H1 (cell line): ENCODE results near the gene HMX1. TPM values are rescaled to one million over a fixed set of nuclear protein-coding genes. Genes with fewer than 3 reads are reported as not detected.

Source experiments
- CTCF ChIA-PET: fragments of 300-600 bp; sonication (Branson Sonifier 250); formaldehyde crosslinking; loops from one replicate; lab custom pipeline; 2021; ENCODE audit not compliant: partially characterized antibody; lab: Charles Lee
- POLR2A ChIA-PET: fragments of 300-600 bp; sonication (Branson Sonifier 250); formaldehyde crosslinking; loops from one replicate; lab custom pipeline; 2021; ENCODE audit warnings: inconsistent platforms; ENCODE audit not compliant: partially characterized antibody; lab: Charles Lee
- DNase-seq, 2 experiments: peaks; one replicate each; pipeline versions ENCODE4 v3.0.0 to v3.0.0-alpha.2; 2010 to 2022; ENCODE audit warnings: low spot score in 2 of 2, low read depth in 1 of 2, mixed read lengths in 1 of 2
- FAIRE-seq: peaks from 2 replicates; lab custom pipeline; 2011; peaks lifted over from hg19 to GRCh38; lab: Jason Lieb, UNC
- H2AFZ ChIP-seq: 2 replicates; pipeline ENCODE4 v1.8.1; 2012; ENCODE audit warnings: low read length, inconsistent platforms
- H2AK5ac ChIP-seq: 2 replicates; pipeline ENCODE4 v1.6.1; 2013; ENCODE audit warnings: low read depth, low read length
- H2BK120ac ChIP-seq: replicated peaks from 2 replicates; pipeline ENCODE3; 2013; ENCODE audit warnings: low read depth, low read length, inconsistent platforms
- H2BK12ac ChIP-seq: 2 replicates; pipeline ENCODE4 v1.6.1; 2013; ENCODE audit warnings: low read depth, low read length
- H2BK15ac ChIP-seq: 2 replicates; pipeline ENCODE4 v1.6.1; 2013; ENCODE audit warnings: low read length
- H2BK20ac ChIP-seq: 2 replicates; pipeline ENCODE4 v1.6.1; 2013; ENCODE audit warnings: low read length
- H2BK5ac ChIP-seq: 2 replicates; pipeline ENCODE4 v1.6.1; 2013; ENCODE audit warnings: low read depth, low read length
- H3K14ac ChIP-seq: 2 replicates; pipeline ENCODE4 v1.6.1; 2013; ENCODE audit warnings: inconsistent platforms; ENCODE audit not compliant: insufficient read length
- H3K18ac ChIP-seq: 2 replicates; pipeline ENCODE4 v1.6.1; 2013; ENCODE audit warnings: low read length; ENCODE audit errors: extremely low read depth
- H3K23ac ChIP-seq: 2 replicates; pipeline ENCODE4 v1.6.1; 2013; ENCODE audit warnings: inconsistent platforms; ENCODE audit not compliant: insufficient read length
- H3K23me2 ChIP-seq: 2 replicates; pipeline ENCODE4 v1.6.1; 2013; ENCODE audit warnings: low read depth, low read length
- H3K27ac ChIP-seq: 2 replicates; pipeline ENCODE4 v1.6.1; 2011; ENCODE audit warnings: low read depth, low read length, inconsistent platforms
- H3K27me3 ChIP-seq, 4 experiments: replicated peaks in 1 of 4; 1 replicate in 1 of 4; 2 replicates in 3 of 4; pipeline versions ENCODE4 v1.6.1 to v1.8.1; 2011 to 2013; ENCODE audit warnings: low read length in 3 of 4, mild to moderate bottlenecking in 3 of 4, inconsistent platforms in 2 of 4, mixed read lengths in 2 of 4, moderate library complexity in 1 of 4; ENCODE audit not compliant: control insufficient read depth in 3 of 4, insufficient read depth in 3 of 4; ENCODE audit errors: extremely low read depth in 1 of 4
- H3K36me3 ChIP-seq, 4 experiments: 2 replicates each; pipeline versions ENCODE4 v1.6.1 to v1.8.1; 2011 to 2013; ENCODE audit warnings: mild to moderate bottlenecking in 4 of 4, low read length in 3 of 4, moderate library complexity in 2 of 4, control low read depth in 1 of 4, inconsistent platforms in 1 of 4; ENCODE audit not compliant: insufficient read depth in 4 of 4, control insufficient read depth in 2 of 4
- H3K4ac ChIP-seq: replicated peaks from 2 replicates; pipeline ENCODE3; 2013; ENCODE audit warnings: low read length, low read depth, mixed read lengths, inconsistent platforms; ENCODE audit not compliant: insufficient read length
- H3K4me1 ChIP-seq, 4 experiments: replicated peaks in 1 of 4; 1 replicate in 1 of 4; 2 replicates in 3 of 4; pipeline versions ENCODE4 v1.6.1 to v1.8.1; 2011 to 2013; ENCODE audit warnings: low read length in 3 of 4, inconsistent platforms in 2 of 4, mixed read lengths in 1 of 4; ENCODE audit not compliant: insufficient read depth in 4 of 4, control insufficient read depth in 3 of 4
- H3K4me2 ChIP-seq, 2 experiments: 2 replicates each; pipeline versions ENCODE4 v1.6.1 to v1.8.1; 2011 to 2013; ENCODE audit warnings: low read depth in 2 of 2, low read length in 2 of 2, control low read depth in 1 of 2, inconsistent platforms in 1 of 2, mild to moderate bottlenecking in 1 of 2; ENCODE audit not compliant: insufficient read depth in 1 of 2
- H3K4me3 ChIP-seq, 4 experiments: fragments of 200-600, 300-600 bp in 1 of 4; sonication (generic), shearing (Covaris generic), sonication (Bioruptor Twin) in 1 of 4; 2 replicates each; pipeline versions ENCODE4 v1.5.1 to v1.8.1; 2011 to 2016; ENCODE audit warnings: low read length in 4 of 4, low read depth in 3 of 4, control low read depth in 2 of 4, inconsistent platforms in 2 of 4, mild to moderate bottlenecking in 2 of 4, mixed read lengths in 1 of 4, moderate library complexity in 1 of 4; ENCODE audit not compliant: insufficient read depth in 2 of 4; ENCODE audit errors: extremely low read depth in 1 of 4
- H3K56ac ChIP-seq: replicated peaks from 2 replicates; pipeline ENCODE3; 2013; ENCODE audit warnings: low read depth, mild to moderate bottlenecking, mixed read lengths, low read length, inconsistent platforms; ENCODE audit not compliant: insufficient read length
- H3K79me1 ChIP-seq: 2 replicates; pipeline ENCODE4 v1.6.1; 2013; ENCODE audit warnings: low read depth, low read length, control low read depth
- H3K79me2 ChIP-seq, 2 experiments: 2 replicates each; pipeline versions ENCODE4 v1.6.1 to v1.8.1; 2012 to 2013; ENCODE audit warnings: low read length in 2 of 2, mild to moderate bottlenecking in 2 of 2, inconsistent platforms in 1 of 2; ENCODE audit not compliant: insufficient read depth in 2 of 2, control insufficient read depth in 1 of 2
- H3K9ac ChIP-seq, 4 experiments: replicated peaks in 1 of 4; 1 replicate in 1 of 4; 2 replicates in 3 of 4; pipeline versions ENCODE4 v1.6.1 to v1.8.1; 2011 to 2013; ENCODE audit warnings: low read depth in 3 of 4, low read length in 3 of 4, control low read depth in 2 of 4, mild to moderate bottlenecking in 2 of 4, moderate library complexity in 2 of 4, inconsistent platforms in 1 of 4; ENCODE audit errors: extremely low read depth in 1 of 4
- H3K9me3 ChIP-seq, 2 experiments: 2 replicates each; pipeline versions ENCODE4 v1.6.1 to v1.8.1; 2012 to 2013; ENCODE audit warnings: mild to moderate bottlenecking in 2 of 2, moderate library complexity in 2 of 2, control low read depth in 1 of 2, inconsistent platforms in 1 of 2, low read depth in 1 of 2, low read length in 1 of 2, mixed read lengths in 1 of 2; ENCODE audit not compliant: insufficient read depth in 2 of 2
- H4K20me1 ChIP-seq, 2 experiments: replicated peaks in 1 of 2; 2 replicates each; pipeline versions ENCODE3 to v1.8.1; 2011 to 2013; ENCODE audit warnings: inconsistent platforms in 2 of 2, low read length in 2 of 2, mild to moderate bottlenecking in 1 of 2; ENCODE audit not compliant: insufficient read depth in 2 of 2, control insufficient read depth in 1 of 2
- H4K5ac ChIP-seq: 2 replicates; pipeline ENCODE4 v1.6.1; 2013; ENCODE audit warnings: low read length, low read depth, mixed read lengths, inconsistent platforms; ENCODE audit not compliant: insufficient read length
- H4K8ac ChIP-seq: 2 replicates; pipeline ENCODE4 v1.8.0; 2013; ENCODE audit warnings: mild to moderate bottlenecking, moderate library complexity, low read length, inconsistent platforms; ENCODE audit not compliant: insufficient read depth; ENCODE audit errors: extremely low read depth
- H4K91ac ChIP-seq: replicated peaks from 2 replicates; pipeline ENCODE3; 2013; ENCODE audit warnings: low read length, mixed read lengths, inconsistent platforms; ENCODE audit not compliant: insufficient read length
- GABPA ChIP-seq: IDR thresholded peaks from 2 replicates; pipeline ENCODE4 v1.6.1; 2011; ENCODE audit warnings: mild to moderate bottlenecking, low read length, moderate library complexity, borderline replicate concordance; ENCODE audit not compliant: insufficient read depth
- RFX5 ChIP-seq: IDR thresholded peaks from 2 replicates; pipeline ENCODE4 v1.6.1; 2011; ENCODE audit warnings: low read depth, low read length, improper control_type of control experiment, borderline replicate concordance
- SAP30 ChIP-seq: fragments of 300-600 bp; sonication (generic); IDR thresholded peaks from 2 replicates; pipeline ENCODE4 v1.7.1; 2012; ENCODE audit warnings: low read length, moderate library complexity, mild to moderate bottlenecking, inconsistent platforms; ENCODE audit not compliant: insufficient read depth, insufficient replicate concordance
- SP4 ChIP-seq: IDR thresholded peaks from 2 replicates; pipeline ENCODE4 v1.6.1; 2012; ENCODE audit warnings: low read length, inconsistent platforms
- WGBS, 2 experiments: shearing (Covaris generic) in 1 of 2; methylation state at CpG; one replicate each; pipeline versions ENCODE4 v1.1.6 to v1.1.7; 2013 to 2015; ENCODE audit warnings: low lambda C conversion rate in 2 of 2, mixed read lengths in 2 of 2, inconsistent platforms in 1 of 2, low coverage in 1 of 2, missing lambda C conversion rate in 1 of 2; ENCODE audit not compliant: insufficient replicate concordance in 2 of 2, insufficient coverage in 1 of 2, insufficient read length in 1 of 2; ENCODE audit errors: extremely low coverage in 1 of 2, missing lambda C conversion rate in 1 of 2; 5-methylcytosine and 5-hydroxymethylcytosine counted together
- polyA plus RNA-seq, 7 experiments: library from polyadenylated mRNA; depleted of rRNA in 3 of 7; stranded (reverse) in 5 of 7; unstranded in 2 of 7; fragments of >200 nt in 5 of 7; fragments of 200-250 nt in 2 of 7; gene quantifications; 1 replicate in 5 of 7; 2 replicates in 1 of 7; 4 replicates in 1 of 7; pipeline versions ENCODE4 v1.2.1 to v1.2.3, GENCODE V29; 2011 to 2013; ENCODE audit warnings: missing spikeins in 2 of 7, mixed read lengths in 2 of 7
- total RNA-seq: library from RNA; stranded (reverse); fragmentation: NEBNext Ultra II Directional; extraction: Animal tissue kit (Norgen Biotek cat#: 25700); gene quantifications from 2 replicates; pipeline ENCODE4 v1.2.1, GENCODE V29; 2021

HMX1 gene
- total and polyA plus RNA-seq, 2 of the 8 experiments (the other 6 are each of a cell fraction or from before 2014, with no cell fraction given): 0.26 TPM; not detected in 1

- peaks cover 0 to 13% (median 5%) of the 10 kb centered on the region in 4 experiments; a peak in 2 of 7 replicates for H3K27me3 ChIP-seq
- TF ChIP-seq RFX5 (no peak), GABPA (no peak), SP4 (no peak), SAP30 (no peak)
- TF ChIP-seq, all 59 proteins: peak for 0
- H4K91ac ChIP-seq: no peak overlapping the region
- no peak overlapping the region for H2BK120ac ChIP-seq
- H3K36me3 ChIP-seq: no peaks in the 10 kb centered on the region
- no peak overlapping the region for H3K27ac ChIP-seq
- no peak overlapping the region for H3K14ac ChIP-seq
- H3K4ac ChIP-seq: no peak overlapping the region
- H4K5ac ChIP-seq: no peak overlapping the region
- H2AFZ ChIP-seq: no peak overlapping the region
- CTCF ChIA-PET: interaction anchor here (0.7 to 1.0 kb wide), 4 partner anchors 17 to 699 kb away, joined by 3 read pairs; no protein-coding TSS in a partner anchor
- no peak overlapping the region for H3K23ac ChIP-seq
- no peak overlapping the region for H3K4me2 ChIP-seq
- FAIRE-seq (no peak), DNase-seq (peak in 1 of 2 experiments; percentile 36)
- POLR2A ChIA-PET: no interaction called here
- no peaks in the 10 kb centered on the region for H3K79me2 ChIP-seq
- H3K18ac ChIP-seq: no peak overlapping the region
- H4K20me1 ChIP-seq: no peaks in the 10 kb centered on the region
- H3K9ac ChIP-seq: no peak overlapping the region
- no peaks in the 10 kb centered on the region for H3K4me1 ChIP-seq
- H2BK20ac ChIP-seq: peak overlapping the region; percentile 80; the same call in 1 of the 2 replicates
- no peak overlapping the region for H2AK5ac ChIP-seq
- no peaks in the 10 kb centered on the region; a peak in 1 of 4 replicates for H3K9me3 ChIP-seq
- no peak overlapping the region for H2BK15ac ChIP-seq
- H4K8ac ChIP-seq: no peak overlapping the region
- H3K56ac ChIP-seq: no peak overlapping the region
- H3K4me3 ChIP-seq: no peak overlapping the region
- no peak overlapping the region for H2BK12ac ChIP-seq
- no peaks in the 10 kb centered on the region for H3K79me1 ChIP-seq
- no peaks in the 10 kb centered on the region for H3K23me2 ChIP-seq
- 90% methylated on average over 15 of the region's 15 CpGs; no CpG with 5 or more reads in 1 of the 2 experiments for WGBS, 2 experiments
- H2BK5ac ChIP-seq: no peak overlapping the region
Measured at GRCh38 chr4:8913858-8914460, 42.3 kb upstream of the HMX1 start.
